GM04503 (cell line): ENCODE results near the gene TCERG1L.

Source experiments
- DNase-seq: peaks from one replicate; pipeline ENCODE4 v3.0.0-alpha.2; 2012; ENCODE audit warnings: low read depth

The TCERG1L gene

DNA sequence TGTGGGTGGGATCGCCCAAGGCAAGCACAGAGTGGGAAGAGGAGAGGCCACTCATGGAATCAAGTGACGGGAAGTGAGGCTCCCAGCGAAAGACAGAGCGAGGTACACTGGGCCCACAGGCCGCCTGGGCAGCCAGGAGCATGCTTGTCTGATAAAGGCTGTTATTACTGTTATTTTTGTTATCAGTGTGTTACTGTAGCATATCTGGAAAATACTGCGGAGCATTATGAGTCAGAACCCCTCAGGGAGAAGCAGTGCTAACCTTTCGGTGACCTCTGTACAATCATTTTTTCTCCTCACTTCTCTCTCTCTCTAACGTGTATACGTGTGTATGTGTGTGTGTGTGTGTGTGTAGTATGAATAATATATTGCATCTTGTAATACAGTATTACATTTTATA is 3.8 kb upstream of the TCERG1L start:
- DNase-seq = no peak

DNA sequence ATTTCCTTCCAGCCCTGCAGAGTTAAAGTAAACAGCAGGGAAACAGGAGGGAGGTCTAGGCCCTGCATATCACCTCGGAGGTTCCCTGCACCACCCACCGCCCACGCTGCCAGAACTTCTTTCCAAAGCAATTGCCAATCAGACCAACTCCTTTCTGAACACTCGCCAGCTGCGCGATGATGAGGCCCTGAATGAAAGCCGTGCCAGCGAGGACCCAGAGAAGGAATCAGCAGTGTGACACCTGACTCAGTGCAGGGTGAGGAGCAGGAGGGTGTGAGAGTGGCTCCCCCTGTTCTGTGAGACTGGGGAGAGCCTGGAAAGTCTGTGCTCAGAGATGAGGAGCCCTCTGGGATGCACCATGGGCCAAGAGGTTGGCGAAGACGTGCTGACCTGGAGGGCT is 3.3 kb upstream of the TCERG1L start:
- DNase-seq = no peak

- no peak for DNase-seq
Measured at GRCh38 chr10:131314148-131314547, 2.6 kb upstream of the TCERG1L start.

DNA sequence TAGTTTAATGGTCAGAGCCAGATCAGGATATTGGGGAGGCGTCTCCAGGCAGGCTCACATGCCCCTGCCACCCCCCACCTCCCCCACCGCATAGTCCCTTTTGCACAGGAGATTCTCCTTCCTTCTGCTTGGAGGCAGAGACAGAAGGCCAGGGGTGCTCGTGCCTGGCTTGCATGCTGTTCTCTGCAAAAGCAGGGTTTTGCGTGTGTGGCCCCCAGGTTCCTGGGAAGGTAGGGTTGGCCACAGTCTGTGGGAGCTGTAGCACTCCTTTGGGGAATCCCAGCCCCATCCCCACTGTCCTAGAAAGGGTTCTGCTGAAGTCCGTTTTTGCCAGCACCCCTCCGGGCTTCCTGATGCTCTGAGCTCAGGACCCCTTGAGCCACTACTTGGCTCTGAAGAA is 1.9 kb upstream of the TCERG1L start:
- DNase-seq = no peak

DNA sequence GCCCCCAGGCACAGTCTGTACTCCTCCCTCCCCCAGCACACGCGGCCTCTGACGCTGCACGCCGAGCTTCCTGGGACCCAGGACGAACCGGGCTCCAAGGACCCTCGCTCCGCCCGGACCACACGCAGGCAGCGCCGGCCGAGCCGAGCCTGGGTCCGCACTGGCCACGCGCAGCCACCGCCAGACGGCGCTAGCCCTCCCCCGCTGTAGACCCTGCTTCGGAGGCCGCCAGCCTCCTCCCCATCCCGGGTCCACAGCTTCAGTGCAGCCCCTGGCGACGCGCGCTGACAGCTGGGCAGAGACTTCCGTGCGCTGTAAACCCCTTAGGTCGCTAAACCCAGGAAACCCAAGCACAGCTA is 936 bp upstream of the TCERG1L start:
- DNase-seq = no peak

GRCh38 chr10:131311402-131311660 is 190 bp downstream of the TCERG1L start:
- DNase-seq = no peak

DNA sequence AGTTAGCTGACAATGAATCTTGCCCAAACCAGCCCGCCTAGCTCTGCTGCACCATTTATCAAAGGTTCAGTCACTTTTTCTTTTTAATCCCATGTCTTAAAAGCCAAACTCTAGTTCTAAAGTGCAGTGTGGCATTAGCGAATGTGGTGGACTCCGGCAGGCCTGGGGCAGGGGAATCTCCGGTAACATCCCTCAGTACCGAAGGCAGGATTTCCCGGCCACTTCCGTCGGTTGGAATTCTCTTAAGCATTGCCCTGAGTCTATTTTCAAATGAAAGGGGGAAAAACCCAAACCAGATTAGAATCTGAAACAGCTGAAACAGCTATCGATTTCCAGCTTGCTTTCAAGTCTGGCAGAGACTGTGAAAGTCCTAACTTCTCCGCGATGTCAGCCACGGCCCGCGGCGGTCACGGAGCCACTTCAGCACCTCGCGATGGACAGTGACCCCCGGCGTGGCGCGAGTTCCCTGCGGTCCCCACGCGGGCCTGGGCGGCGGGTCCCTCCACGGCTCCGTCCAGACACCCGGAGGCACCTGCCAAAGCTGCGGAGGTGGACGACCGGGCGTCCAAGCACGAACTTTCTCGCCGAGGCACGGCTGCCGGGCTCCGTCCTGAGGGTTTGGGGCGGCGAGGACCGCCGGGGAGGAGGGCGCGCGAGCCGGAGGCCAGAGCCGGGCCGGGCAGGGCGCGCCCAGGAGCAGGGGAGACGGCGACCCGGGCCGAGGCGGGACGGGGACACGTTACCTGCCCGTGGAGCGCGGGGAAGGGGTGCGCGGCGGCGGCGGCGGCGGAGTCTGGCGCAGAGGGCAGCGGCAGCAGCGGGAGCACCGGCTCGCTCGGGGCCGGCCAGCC is 745 bp downstream of the TCERG1L start:
- DNase-seq = no peak

GRCh38 chr10:131310142-131310541 is 1.4 kb downstream of the TCERG1L start:
- DNase-seq = no peak

GRCh38 chr10:131300508-131300907 is 11.0 kb downstream of the TCERG1L start:
- DNase-seq = no peak

GRCh38 chr10:131290781-131291180 is 20.7 kb downstream of the TCERG1L start:
- no peak for DNase-seq

DNA sequence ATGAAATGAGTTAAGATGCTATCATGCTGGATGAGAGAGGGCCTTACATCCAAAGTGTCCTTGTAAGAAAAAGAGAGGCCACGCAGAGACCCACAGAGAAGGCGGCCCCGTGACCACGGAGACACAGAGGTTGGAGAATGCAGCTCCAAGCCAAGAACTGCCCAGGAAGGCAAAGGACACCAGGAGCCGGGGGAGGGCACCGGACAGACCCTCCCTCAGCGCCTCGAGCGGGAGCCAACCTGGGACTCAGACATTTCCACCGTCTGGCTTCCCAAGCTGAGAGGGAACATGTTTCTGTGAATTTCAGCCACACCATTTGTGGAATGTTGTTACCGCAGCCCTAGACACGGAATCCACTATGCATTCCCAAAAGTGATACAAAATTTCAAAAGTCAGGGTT is 22.9 kb downstream of the TCERG1L start:
- no peak for DNase-seq

GRCh38 chr10:131282961-131283360 is 28.6 kb downstream of the TCERG1L start:
- no peak for DNase-seq

- no peak for DNase-seq
Measured at GRCh38 chr10:131280101-131280500, 31.4 kb downstream of the TCERG1L start.

DNA sequence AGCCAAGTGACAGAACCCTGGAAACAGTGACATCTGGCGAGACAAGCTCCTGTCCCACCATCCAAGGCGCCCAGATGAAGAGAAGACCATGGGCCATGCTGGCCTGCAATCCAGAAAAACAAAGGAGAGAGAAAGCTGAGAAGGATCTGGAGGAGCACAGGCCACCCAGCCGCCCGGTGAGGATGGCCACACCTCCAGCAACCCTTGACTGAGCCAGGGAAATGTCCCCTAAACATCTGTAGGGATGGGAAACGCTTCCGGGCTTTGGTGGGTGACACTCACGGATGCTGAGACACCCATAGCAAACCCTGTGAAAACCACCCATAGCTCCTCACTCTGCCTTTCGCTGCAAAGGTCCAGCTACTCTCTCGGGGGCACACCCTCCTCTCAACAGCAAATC is 32.0 kb downstream of the TCERG1L start:
- no peak for DNase-seq

DNA sequence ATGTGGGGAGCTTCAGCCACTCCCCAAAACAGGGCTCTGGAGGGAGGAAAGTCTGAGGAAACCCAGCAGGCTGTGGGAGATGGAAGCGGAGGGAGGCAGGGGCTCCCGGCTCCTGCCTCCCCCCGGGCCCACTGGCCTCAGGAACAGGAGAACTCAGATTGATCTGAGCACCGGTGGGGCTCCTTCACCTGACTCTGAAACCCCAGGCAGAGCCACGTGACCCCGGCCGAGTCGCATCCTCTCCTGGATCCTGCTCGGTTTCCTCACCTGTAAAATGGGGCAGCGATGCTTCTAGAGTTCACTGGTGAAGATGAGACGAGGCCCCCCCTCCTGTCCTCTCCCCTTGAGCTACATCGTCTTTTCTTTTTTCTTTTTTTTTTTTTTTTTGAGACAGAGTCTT is 33.6 kb downstream of the TCERG1L start:
- DNase-seq = no peak

DNA sequence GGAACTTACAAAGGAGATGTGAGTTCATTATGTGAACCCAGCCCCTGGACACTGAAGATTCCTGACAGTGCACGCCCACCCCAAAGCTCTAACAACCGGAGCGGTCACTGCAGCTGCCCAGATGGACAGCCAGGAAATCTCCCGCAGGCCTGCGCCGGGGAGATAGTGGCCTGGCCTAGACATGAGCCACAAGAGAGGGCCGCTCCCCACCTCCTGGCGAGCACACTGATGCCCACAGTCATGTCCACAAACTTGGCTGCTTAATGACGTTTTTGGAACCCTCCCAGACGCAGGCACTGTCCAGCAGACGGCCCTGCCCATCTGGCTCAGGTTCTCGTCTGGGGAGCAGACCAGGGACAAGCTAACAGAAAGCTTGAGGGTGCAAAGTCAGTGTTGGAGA is 34.2 kb downstream of the TCERG1L start:
- DNase-seq = no peak

DNA sequence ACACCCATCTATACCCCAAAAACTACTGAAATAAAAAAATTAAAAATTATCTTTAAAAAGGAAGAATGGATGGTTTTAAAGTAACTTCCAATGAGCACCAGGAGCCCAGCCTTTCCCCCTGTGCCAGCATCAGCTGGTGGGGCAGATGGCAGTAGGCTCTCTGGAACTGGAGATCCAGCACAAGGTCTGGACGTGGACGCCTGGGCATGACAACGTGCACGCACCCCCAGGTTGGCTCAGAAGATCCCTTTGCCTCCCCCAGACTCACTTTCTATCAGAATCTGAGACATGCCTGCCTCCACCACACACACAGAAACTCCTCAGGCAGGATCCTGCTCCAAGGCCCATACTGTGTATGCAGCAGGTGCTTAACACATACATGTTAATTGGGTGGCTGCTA is 35.8 kb downstream of the TCERG1L start:
- DNase-seq = no peak

DNA sequence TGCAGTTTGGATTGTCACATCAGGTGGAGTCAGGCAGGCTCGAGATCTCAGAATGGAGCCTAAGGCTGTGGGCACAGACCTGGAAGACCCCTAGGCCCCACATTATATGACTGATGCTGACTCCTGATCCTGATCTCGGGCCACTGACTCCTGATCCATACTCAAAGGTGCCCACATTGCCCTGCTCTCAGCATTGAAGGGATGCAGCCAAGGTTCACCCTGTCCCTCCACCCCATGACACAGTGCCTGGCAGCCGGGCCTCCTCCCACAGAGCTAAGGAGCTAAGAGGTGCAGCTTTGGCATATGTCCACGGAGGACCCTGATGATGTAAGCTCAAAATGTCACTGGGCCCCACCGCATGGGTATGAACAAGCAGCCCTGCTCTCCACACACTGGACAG is 36.6 kb downstream of the TCERG1L start:
- DNase-seq = no peak

DNA sequence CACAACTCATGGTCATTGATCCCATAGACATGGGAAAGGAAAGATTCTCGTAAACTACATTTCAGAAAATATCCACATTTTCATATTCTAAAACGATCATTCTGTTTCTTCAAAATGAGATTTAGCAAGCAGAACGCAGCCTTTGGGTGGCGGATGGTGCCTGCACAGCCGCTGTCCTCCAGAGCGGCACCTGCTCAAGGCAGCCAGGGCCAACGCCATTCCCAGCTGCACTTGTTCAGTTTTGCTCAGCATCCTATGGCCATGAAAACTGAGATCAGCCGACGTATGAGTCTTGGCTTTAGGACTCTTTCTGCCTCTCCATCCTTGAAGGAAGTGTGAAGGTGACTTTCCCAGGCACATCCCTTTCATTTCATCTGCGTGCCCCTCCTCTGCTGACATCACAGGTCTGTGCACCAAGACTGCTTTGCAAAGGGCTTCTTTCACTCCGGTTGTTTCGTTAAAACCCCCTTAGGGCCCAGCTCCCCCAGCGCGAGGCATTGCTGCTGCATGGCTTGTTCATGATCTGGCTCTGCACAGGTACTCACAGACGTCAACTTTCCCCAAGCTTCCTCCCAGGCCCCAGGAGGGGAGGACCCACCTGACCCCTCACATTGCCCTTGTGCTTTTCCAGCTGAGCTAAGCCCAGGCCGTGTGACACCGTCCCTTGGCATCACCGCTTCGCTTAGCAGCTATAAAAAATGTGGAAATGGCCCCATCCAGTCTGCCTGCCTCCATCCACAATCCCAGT is 37.2 kb downstream of the TCERG1L start:
- no peak for DNase-seq

GRCh38 chr10:131273476-131273875 is 38.0 kb downstream of the TCERG1L start:
- no peak for DNase-seq

- no peak for DNase-seq
Measured at GRCh38 chr10:131272897-131273451, 38.5 kb downstream of the TCERG1L start.

GRCh38 chr10:131271966-131272365 is 39.6 kb downstream of the TCERG1L start:
- no peak for DNase-seq

DNA sequence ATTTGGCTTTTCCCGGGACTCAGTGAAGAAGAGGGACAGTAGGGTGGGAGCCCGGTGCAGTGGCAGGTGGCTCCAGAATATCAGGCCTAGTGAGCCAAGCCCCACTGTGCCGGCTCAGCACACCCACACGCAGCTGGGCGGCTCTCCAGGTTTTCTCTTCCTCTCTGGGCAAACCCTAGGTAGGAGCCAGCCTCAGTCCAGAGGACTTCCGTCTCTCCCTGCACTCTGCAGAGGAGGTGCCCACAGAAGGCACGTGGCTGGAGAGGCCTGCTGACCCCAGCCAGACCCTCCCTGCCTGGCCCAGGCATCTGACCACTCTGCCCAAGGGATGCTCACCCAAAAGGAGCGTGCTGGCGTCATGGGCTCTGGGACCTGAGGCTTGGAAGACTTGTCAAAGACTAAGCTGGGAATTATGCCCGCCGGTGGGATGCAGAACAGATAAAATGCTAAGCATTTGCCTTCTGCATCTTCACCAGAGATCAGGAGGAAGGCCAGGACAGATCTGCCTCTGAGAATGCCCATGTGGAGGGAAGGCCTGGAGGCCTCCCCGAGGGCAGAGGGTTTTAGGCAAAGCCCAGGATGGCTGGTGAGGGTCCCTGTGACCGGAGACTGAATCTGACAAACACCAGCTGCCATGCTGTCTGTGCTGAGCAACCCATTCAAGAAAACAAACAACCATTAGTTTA is 40.2 kb downstream of the TCERG1L start:
- no peak for DNase-seq
